ENCODE results near the gene CHRD.
"Not testable (repeated sequence)": the region's sequence is repeated elsewhere in the genome, so short reads cannot be mapped to it uniquely, and the experiment has no call there.

Gene CHRD

DNA sequence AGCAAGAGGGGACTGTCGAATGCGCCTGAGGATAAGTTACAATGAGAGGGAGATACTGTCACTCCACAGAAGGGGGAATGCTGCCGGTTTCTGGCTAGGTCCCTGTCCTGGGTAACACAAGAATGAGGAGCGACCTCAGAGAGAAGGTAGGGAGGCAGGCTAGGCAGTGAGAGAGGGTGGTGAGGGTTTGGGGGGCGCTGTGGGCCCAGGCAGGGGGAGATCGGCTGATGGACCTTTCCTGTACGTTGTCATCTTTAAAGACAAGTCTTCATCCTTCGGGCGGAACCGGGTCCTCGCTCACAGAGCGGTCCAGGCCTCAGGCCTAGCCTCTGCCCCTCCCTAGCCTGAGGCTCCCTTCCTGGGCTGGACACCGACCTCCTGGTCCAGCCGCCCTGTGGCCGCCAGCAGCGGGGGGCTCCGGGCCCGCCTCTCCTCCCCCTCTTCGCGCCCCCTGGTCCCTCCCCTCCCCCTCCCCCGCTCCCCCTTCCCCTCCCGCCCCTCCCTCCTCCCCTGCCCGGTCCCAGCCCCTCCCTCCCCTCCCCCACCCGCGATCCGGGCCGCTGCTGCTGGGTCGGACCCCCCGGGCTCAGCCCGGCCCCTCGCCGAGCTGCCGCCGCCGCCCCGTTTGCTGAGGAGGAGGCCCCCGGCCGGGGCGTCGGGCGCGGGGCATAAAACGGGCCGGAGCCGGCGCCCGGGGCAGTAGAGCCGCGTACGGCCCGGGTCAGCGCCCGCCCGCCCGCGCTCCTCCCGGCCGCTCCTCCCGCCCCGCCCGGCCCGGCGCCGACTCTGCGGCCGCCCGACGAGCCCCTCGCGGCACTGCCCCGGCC is at the start of gene CHRD:
Gene CHRD (plus strand): TSS at position 697 of the 827 bp plus-strand sequence. CDS start 265 bp downstream, outside the sequence.
- peak in 2 of 58 donors; percentile 17 to 25 for DNase-seq

DNA sequence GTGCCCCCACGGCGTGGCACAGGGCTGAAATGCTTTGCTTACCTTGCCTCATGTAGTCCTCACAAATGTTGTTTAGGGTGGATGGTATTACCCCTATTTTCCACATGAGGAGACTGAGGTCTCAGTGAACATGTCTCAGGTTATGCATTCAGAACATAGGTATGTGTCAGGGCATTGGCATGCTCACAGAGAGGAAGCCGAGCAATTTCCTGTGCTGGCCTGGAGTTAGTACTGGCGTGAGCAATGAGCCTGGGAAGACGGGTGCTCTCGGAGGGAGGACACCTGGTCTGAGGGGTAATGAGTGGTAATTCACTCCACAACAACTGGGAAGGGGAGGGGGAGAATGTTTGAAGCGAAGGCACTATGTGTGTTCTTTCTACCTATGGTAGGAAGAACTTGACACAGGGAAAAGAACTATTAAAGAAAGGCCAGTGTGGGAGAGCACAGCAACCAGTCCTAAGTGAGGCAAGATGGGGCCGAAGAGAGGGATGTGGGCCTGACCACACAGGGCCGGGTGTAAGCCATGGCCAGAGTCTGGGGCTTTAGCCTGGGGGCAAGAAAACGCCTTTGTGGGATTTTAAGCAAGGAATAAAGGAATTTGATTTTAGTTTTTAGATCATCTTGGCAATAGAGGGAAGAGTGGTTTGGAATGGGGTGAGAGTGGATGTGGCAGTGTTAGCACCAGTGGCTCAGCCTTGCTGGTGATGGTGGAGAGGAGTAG is 47.3 kb upstream of the CHRD start:
- no peak for DNase-seq

DNA sequence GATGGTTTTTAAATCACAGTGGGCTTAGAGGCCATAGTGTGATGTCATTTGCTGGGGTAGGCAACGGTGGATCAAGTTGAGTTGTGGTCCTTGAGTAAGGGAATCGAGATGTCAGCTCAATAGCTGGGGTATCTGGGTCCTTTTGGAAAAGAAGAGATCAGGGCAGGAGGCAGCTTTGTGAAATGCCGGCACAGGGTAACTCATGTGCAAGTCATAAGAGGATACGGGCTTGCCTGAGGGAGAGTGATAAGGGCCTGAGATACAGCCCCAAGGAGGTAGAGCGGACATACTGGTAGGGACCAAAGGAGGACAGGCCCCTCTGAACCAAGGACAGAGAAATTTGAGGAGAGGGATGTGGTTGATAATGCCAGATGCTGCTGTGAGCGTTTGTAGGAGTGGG is 46.7 kb upstream of the CHRD start:
- DNase-seq: no peak

DNA sequence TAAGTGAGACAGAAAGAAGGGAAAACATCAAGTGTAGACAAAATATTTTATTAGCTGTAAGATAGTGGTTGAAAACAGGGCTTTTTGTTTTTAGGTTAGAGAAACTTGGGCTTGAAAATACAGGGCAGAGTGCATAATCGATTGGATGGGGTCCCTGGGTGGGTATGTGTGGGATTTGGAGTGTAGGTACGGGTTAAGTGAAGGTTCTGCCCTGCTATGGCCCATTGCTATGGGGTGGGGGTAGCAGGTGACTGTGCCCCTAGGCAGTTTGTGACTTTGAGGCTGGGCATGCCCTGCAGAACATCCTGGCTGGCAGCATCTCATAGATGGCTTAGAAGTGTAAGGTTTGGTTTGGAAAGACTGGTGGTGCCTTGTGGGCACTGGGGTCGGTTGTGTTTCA is 46.2 kb upstream of the CHRD start:
- DNase-seq: no peak

DNA sequence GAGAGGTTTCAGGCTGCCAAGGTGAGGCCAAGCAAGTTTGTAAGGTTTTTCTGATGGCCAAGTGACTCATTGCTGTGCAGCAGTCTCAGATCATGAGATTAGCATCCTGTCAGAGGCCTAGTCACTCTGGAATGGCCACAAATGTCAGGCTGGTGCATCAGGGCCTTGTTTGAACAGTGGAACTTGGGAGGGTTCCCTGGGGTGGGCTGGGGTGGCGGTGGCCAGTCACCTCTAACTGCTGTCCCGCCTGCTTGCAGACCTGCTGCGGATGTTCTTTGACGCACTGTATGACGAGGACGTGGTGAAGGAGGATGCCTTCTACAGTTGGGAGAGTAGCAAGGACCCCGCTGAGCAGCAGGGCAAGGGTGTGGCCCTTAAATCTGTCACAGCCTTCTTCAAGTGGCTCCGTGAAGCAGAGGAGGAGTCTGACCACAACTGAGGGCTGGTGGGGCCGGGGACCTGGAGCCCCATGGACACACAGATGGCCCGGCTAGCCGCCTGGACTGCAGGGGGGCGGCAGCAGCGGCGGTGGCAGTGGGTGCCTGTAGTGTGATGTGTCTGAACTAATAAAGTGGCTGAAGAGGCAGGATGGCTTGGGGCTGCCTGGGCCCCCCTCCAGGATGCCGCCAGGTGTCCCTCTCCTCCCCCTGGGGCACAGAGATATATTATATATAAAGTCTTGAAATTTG is 45.2 kb upstream of the CHRD start:
- peak in 1 of 58 donors; percentile 6 for DNase-seq

DNA sequence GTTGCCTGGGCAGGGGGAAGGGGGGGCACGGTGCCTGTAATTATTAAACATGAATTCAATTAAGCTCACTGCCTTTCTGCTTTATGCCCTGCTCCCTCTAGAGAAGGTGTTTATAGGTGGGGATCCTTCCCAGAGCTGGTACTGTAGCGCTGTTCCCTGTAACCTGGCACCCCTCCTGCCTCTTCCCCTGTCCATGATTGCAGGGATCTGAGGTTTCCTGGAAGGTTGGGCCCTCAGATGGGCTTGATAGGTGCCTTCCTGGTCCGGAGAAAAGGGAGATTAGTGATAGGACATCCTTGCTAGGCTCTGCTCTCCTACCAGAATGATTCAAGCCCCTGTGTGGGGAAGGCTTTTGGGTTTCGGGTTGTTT is 44.6 kb upstream of the CHRD start:
- no peak for DNase-seq

DNA sequence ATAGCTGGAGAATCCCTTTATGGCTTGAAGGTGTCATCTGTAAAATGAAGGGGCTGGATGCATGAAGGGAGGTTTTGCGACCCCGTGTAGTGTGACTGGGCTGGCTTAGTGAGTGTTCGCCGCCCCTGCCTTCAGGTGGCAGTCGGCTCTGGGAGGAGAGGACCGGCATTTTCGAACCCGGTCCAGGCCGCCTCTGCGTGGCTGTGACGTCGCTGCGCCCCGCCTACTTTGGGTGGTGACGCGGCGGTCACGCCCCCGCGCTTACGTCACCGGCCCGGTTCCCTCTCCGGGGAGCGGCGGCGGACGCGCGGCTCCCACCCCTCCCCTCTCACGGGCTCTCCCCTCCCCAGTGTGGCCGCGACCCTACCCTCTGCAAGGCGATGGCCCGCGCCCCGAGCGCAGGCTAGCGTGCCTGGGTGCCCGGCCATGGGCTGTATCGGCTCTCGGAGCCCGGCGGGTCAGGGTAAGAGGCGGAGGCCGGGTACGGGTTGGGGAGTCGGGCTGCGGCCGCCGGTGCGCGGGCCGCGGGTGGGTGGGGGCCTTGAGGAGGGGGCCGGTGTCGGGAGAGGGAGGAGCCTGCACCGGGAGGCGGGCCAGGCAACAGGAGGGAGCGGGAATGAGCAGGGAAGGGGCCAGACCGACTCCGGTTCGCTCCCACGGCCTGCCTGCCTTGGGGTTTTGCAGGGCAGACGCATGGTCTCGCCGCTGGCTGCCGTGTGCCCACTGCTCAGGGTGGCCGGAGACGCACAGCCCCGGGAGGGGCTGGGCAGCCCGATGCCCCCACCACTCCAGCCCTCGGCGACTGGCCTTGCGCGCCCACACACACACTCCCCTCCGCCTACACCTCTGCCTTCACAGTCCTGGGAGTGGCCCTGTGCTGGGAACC is 44.0 kb upstream of the CHRD start:
- DNase-seq: peak; percentile 33 to 95 (median 83)

DNA sequence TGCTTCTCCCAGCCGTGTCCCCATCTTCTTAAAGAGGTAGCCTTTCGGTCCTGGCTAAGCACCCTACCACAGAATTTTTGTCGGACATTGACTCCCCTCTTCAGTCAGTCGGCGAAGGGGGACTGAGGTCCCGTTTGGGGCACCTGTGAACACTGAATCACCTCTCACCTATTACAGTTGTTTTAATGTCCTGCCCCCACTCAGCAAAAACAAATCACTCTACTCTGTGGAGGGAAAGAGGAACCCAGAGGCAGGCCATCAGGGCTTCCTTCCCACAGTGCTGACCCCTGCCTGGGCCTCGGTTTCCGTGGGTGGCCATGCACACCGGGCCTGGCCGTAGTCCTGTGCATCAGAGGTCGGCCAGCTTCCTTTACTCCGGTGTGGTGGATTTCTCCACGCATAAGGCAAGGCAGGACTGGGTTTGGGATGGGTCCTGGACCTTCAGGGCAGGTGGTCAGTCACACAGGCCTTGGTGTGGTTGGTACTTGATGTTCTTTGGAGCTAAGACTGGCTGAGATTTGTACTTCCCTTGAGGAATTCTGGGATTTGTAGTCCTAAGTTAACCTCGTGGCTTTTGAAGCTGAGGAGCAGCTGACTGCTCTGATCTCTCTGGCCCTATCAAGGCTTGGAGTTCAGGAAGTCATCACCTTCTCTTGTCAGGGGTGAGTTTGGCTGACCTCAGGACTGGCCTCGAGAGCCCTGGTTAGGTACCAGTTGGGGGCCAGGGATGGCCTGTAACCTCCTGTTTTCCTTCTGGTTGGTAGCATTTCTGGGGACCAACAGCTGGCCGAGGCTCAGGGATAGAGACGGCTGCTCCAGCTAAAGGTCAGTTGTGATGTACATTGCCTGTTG is 43.1 kb upstream of the CHRD start:
- DNase-seq: peak in 31 of 58 donors; percentile 32 to 83 (median 57)

DNA sequence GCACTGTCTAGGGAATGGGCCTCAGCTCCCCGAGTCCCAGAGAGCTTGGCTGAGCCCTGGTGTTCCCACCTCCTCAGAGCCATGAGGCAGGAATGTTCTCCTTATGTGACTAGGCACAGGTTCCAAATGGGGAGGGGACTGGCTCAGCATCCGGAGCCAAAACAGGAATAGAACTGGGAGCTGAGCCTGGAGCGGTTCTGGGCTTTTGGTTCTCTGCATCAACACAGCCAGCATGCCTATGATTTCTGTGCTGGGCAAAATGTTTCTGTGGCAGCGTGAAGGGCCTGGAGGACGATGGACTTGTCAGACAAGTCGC is 42.5 kb upstream of the CHRD start, which contains the start of gene FAM131A:
Gene FAM131A (plus strand): TSS at position 202 of the 316 bp plus-strand sequence. CDS start 31 bp downstream, at position 233.
- DNase-seq: peak in 54 of 58 donors; percentile 24 to 89 (median 69)

DNA sequence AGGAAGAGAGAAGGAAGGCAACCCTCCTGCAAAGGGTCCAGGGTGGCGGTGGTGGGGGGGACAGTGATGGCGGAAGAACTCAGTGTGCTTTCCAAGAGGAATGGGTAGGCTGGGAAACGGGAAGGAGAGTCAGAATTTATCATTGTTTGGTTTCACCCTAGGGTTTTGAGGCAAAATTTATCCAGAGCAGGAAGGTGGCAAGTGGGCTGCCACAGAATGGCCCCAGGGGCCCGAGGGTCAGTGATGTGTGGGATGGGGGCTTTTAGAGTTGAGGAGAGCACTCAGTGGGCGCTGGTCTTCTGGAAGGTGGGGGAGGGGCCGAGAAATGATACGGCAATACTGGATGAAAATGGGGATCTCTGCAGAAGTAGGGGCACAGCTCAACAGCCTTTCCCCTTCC is 41.9 kb upstream of the CHRD start:
- DNase-seq: peak in 1 of 58 donors; percentile 40

DNA sequence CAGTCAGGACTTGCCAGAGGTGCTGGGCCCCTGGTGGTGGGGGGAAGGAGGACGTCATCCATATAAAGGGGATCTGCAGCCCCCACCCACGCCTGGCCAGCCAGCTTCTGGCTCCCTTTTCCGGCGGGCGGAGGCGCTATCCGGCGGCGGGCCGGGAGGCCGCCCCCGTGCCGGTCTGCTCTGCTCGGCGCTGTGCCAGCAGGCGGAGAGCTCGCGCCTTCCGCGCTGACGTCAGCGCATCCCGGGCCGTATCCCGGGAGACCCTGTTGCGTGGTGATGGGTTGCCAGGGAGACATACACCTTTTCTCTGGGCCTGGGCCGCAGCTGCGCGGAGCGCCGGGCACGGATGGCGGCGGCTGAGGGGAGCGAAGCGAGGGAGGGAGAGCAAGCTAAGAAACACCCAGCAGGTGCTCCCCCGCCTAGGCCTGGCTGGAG is 41.3 kb upstream of the CHRD start:
- peak; percentile 14 to 94 (median 82) for DNase-seq

DNA sequence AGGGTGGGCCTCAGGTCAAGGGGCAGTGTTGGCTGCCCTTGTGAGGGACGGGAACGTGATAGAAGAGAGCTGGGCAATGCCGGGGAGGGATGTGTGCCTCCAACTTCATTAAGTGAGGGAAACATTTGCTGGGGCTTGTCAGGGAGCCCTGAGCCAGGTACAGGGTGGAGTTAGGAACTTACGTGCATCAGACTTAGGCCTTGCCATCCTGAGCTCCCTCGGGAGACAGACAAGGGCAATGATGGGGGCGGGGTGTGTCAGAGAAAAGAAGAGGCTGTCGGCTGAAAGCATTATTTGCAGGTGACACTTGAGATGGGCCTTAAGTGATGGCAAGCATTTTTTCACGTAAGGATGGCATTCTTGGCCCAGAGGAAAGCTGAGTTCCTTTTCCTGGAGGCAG is 40.9 kb upstream of the CHRD start:
- no peak for DNase-seq

DNA sequence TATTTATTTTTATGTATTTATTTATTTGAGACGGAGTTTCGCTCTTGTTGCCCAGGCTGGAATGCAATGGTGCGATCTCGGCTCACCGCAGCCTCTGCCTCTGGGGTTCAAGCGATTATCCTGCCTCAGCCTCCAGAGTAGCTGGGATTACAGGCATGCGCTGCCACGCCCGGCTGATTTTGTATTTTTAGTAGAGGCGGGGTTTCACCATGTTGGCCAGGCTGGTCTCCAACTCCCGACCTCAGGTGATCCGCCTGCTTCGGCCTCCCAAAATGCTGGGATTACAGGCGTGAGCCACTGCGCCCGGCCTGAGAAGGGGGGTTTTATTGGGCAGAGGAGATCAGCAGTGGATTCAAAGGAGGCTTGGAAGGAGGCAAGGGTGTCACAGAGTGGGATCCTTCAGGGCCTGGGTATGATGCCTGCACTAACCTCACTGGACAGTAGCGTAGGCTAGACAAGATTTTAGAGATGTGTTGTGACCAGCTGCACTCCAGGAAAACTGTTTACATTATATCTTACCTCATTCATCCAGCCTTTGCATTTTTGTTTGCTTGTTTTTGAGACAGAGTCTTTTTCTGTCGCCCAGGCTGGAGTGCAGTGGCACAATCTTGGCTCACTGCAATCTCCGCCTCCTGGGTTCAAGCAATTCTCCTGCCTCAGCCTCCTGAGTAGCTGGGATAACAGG is 40.3 kb upstream of the CHRD start:
- not testable (repeated sequence) for DNase-seq

DNA sequence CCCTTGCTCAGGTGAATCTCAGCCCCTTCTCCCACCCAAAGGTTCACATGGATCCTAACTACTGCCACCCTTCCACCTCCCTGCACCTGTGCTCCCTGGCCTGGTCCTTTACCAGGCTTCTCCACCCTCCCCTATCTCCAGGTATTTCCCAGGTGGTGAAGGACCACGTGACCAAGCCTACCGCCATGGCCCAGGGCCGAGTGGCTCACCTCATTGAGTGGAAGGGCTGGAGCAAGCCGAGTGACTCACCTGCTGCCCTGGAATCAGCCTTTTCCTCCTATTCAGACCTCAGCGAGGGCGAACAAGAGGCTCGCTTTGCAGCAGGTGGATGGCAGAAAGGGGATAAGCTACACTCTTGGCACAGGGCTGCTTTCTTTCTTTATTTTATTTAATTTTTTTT is 37.9 kb upstream of the CHRD start:
- peak in 1 of 58 donors; percentile 5 for DNase-seq

DNA sequence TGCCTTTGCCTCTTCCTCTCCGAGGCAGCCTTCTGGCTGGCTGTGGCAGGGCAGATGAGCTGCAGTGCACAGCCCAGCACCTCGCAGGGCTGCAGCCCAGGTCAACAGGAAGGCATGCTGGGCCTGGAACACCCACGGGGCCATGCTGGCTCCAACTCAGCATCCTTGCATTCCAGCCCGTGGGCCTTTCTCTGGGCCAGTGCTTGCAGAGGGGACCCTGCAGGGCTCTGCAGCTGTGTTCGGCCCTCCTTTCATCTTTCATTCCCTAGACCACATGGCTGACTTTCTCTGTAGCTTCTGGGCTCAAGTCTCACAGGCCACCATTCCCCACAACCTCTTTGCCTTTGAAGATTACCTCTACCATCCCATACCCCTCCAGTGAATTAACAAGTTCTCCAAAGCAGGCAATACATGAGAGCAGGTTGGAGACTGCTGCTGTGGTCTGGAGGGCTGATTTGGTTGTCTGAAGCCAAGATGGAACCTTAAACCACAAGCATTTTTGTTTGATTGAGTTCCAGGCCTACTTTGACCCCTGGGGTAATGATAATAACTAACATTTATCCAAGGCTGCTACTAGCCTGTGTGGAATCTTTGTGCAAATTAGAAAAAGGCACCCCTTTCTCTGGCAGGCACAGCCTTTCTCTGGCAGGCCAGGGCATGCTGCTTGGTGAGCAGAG is 36.5 kb upstream of the CHRD start:
- DNase-seq: no peak

DNA sequence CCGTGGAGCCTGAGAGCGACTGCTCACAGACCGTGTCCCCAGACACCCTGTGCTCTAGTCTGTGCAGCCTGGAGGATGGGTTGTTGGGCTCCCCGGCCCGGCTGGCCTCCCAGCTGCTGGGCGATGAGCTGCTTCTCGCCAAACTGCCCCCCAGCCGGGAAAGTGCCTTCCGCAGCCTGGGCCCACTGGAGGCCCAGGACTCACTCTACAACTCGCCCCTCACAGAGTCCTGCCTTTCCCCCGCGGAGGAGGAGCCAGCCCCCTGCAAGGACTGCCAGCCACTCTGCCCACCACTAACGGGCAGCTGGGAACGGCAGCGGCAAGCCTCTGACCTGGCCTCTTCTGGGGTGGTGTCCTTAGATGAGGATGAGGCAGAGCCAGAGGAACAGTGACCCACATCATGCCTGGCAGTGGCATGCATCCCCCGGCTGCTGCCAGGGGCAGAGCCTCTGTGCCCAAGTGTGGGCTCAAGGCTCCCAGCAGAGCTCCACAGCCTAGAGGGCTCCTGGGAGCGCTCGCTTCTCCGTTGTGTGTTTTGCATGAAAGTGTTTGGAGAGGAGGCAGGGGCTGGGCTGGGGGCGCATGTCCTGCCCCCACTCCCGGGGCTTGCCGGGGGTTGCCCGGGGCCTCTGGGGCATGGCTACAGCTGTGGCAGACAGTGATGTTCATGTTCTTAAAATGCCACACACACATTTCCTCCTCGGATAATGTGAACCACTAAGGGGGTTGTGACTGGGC is 35.1 kb upstream of the CHRD start:
- peak in 8 of 58 donors; percentile 18 to 54 (median 31) for DNase-seq

DNA sequence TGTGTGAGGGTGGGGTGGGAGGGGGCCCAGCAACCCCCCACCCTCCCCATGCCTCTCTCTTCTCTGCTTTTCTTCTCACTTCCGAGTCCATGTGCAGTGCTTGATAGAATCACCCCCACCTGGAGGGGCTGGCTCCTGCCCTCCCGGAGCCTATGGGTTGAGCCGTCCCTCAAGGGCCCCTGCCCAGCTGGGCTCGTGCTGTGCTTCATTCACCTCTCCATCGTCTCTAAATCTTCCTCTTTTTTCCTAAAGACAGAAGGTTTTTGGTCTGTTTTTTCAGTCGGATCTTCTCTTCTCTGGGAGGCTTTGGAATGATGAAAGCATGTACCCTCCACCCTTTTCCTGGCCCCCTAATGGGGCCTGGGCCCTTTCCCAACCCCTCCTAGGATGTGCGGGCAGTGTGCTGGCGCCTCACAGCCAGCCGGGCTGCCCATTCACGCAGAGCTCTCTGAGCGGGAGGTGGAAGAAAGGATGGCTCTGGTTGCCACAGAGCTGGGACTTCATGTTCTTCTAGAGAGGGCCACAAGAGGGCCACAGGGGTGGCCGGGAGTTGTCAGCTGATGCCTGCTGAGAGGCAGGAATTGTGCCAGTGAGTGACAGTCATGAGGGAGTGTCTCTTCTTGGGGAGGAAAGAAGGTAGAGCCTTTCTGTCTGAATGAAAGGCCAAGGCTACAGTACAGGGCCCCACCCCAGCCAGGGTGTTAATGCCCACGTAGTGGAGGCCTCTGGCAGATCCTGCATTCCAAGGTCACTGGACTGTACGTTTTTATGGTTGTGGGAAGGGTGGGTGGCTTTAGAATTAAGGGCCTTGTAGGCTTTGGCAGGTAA is 34.3 kb upstream of the CHRD start:
- peak; percentile 29 to 96 (median 83) for DNase-seq

Data from anterior cingulate cortex (tissue), 58 donors.